ENCODE measurements around the gene LDLRAD3. TPM values are rescaled to one million over a fixed set of nuclear protein-coding genes. Genes with fewer than 3 reads are reported as not detected.

LDLRAD3 gene
- polyA plus RNA-seq, 1 donor (not counting 4 experiments of a cell fraction or from before 2014, with no cell fraction given): 13.1 TPM

DNA sequence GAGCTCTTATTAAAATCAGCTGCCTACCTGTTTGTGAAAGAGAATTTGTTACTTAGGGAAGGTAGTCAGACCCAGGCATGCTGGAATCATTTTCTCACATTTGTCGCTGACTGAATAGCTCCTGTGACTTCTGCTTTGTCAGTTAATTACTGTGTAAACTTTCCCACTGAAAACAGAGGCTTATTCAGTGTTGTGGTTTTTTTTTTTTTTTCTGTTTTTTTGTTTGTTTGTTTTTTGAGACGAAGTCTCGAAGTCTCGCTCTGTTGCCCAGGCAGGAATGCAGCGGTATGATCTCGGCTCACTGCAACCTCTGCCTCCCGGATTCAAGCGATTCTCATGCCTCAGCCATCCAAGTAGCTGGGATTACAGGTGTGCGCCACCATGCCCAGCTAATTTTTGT lies 5.6 kb upstream of the LDLRAD3 start:
- no peak overlapping the region for H3K9ac ChIP-seq (ENCODE audit: control insufficient read depth, extremely low read depth, insufficient read depth, low read length)
- H4K20me1 ChIP-seq (ENCODE audit: control insufficient read depth, extremely low read depth, insufficient read depth, low read length): no peaks in the 10 kb centered on the region
- no peaks in the 10 kb centered on the region for H3K9me3 ChIP-seq (ENCODE audit: control insufficient read depth, low read depth, low read length)
- DNase-seq (ENCODE audit: low read depth, low spot score): no peak
- no peak overlapping the region for H3K27ac ChIP-seq (ENCODE audit: control insufficient read depth, insufficient read depth, low read length)
- no peak for FAIRE-seq
- no peaks in the 10 kb centered on the region for H3K36me3 ChIP-seq (ENCODE audit: control insufficient read depth in 2 of 2, extremely low read depth in 1 of 2, insufficient read depth in 2 of 2, low read length in 2 of 2)
- H3K4me3 ChIP-seq (ENCODE audit: control insufficient read depth in 2 of 3, extremely low read depth in 1 of 3, insufficient read depth in 2 of 3, low read depth in 1 of 3, low read length in 3 of 3): no peak overlapping the region
- no peaks in the 10 kb centered on the region for H3K79me2 ChIP-seq (ENCODE audit: control insufficient read depth, insufficient read depth, low read length)
- H3K27me3 ChIP-seq (ENCODE audit: control insufficient read depth, extremely low read depth, insufficient read depth, low read length): no peaks in the 10 kb centered on the region
- H3K4me1 ChIP-seq (ENCODE audit: control insufficient read depth, extremely low read depth, insufficient read depth, low read length): peaks cover 3% of the 10 kb centered on the region
- H3K9me1 ChIP-seq (ENCODE audit: control insufficient read depth, extremely low read depth, insufficient read depth, low read length): no peaks in the 10 kb centered on the region
- TF ChIP-seq EZH2 (IDR thresholded peaks at IDR 0.05; ENCODE audit: low read length): no peak
- TF ChIP-seq, protein P1, sequence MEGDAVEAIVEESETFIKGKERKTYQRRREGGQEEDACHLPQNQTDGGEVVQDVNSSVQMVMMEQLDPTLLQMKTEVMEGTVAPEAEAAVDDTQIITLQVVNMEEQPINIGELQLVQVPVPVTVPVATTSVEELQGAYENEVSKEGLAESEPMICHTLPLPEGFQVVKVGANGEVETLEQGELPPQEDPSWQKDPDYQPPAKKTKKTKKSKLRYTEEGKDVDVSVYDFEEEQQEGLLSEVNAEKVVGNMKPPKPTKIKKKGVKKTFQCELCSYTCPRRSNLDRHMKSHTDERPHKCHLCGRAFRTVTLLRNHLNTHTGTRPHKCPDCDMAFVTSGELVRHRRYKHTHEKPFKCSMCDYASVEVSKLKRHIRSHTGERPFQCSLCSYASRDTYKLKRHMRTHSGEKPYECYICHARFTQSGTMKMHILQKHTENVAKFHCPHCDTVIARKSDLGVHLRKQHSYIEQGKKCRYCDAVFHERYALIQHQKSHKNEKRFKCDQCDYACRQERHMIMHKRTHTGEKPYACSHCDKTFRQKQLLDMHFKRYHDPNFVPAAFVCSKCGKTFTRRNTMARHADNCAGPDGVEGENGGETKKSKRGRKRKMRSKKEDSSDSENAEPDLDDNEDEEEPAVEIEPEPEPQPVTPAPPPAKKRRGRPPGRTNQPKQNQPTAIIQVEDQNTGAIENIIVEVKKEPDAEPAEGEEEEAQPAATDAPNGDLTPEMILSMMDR (optimal IDR thresholded peaks at IDR 0.05 in 1 of 3, IDR thresholded peaks at IDR 0.05 in 1 of 3, conservative IDR thresholded peaks at IDR 0.05 in 1 of 3; ENCODE audit: extremely low read depth in 1 of 3, insufficient read depth in 2 of 3, low read length in 3 of 3): no peak
- no peak overlapping the region for H3K4me2 ChIP-seq (ENCODE audit: control insufficient read depth, extremely low read depth, insufficient read depth, low read depth, low read length)
- dilution Hi-C loops (cut with MboI; ENCODE audit: extremely low pct_ligation_motif_present, low sequenced_read_pairs): no loop called here
- H2AFZ ChIP-seq (ENCODE audit: control insufficient read depth, low read length): no peak overlapping the region

DNA sequence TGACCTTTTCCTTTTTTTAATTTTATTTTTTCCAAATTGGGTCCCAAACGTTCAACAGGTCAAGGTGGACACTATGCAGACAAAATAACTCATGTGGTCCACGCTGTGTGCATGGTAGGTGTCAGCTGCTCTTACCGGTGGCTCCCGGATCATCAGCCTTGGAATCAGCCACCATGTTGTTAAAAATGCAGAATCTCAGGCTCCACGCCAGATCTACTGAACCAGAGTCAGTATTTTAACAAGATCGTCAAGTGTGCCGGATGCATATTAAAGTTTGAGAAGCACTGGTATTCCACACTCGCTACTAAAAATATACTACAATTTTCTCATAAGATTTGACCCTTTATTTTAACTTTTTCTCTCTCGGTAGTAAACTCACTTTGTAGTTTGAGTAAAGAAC lies 553 bp upstream of the LDLRAD3 start:
- Histone ChIP-seq H2AFZ (ENCODE audit: control insufficient read depth, low read length) (peak overlapping the region; percentile 91), H4K20me1 (ENCODE audit: control insufficient read depth, extremely low read depth, insufficient read depth, low read length) (no peaks in the 10 kb centered on the region), H3K9me1 (ENCODE audit: control insufficient read depth, extremely low read depth, insufficient read depth, low read length) (peaks cover 2% of the 10 kb centered on the region), H3K9me3 (ENCODE audit: control insufficient read depth, low read depth, low read length) (no peaks in the 10 kb centered on the region), H3K4me2 (ENCODE audit: control insufficient read depth, extremely low read depth, insufficient read depth, low read depth, low read length) (peak overlapping the region; percentile 89), H3K36me3 (ENCODE audit: control insufficient read depth in 2 of 2, extremely low read depth in 1 of 2, insufficient read depth in 2 of 2, low read length in 2 of 2) (no peaks in the 10 kb centered on the region), H3K4me1 (ENCODE audit: control insufficient read depth, extremely low read depth, insufficient read depth, low read length) (peaks cover 16% of the 10 kb centered on the region), H3K4me3 (ENCODE audit: control insufficient read depth in 2 of 3, extremely low read depth in 1 of 3, insufficient read depth in 2 of 3, low read depth in 1 of 3, low read length in 3 of 3) (peak overlapping the region; percentile 46 to 72 (median 63)), H3K79me2 (ENCODE audit: control insufficient read depth, insufficient read depth, low read length) (peaks cover 33% of the 10 kb centered on the region), H3K27me3 (ENCODE audit: control insufficient read depth, extremely low read depth, insufficient read depth, low read length) (no peaks in the 10 kb centered on the region), H3K9ac (ENCODE audit: control insufficient read depth, extremely low read depth, insufficient read depth, low read length) (peak overlapping the region; percentile 78), H3K27ac (ENCODE audit: control insufficient read depth, insufficient read depth, low read length) (no peak overlapping the region)
- dilution Hi-C loops (cut with MboI; ENCODE audit: extremely low pct_ligation_motif_present, low sequenced_read_pairs): no loop called here
- FAIRE-seq (no peak), DNase-seq (ENCODE audit: low read depth, low spot score) (no peak)
- TF ChIP-seq EZH2 (IDR thresholded peaks at IDR 0.05; ENCODE audit: low read length): no peak
- TF ChIP-seq, protein P1 (optimal IDR thresholded peaks at IDR 0.05 in 1 of 3, IDR thresholded peaks at IDR 0.05 in 1 of 3, conservative IDR thresholded peaks at IDR 0.05 in 1 of 3; ENCODE audit: extremely low read depth in 1 of 3, insufficient read depth in 2 of 3, low read length in 3 of 3): no peak

All from keratinocyte (primary cell).